SJSA1 (cell line): Measurements from ENCODE around the gene SGK1. TPM values are rescaled to one million over a fixed set of nuclear protein-coding genes. Genes with fewer than 3 reads are reported as not detected.
"Not testable (repeated sequence)": the region's sequence is repeated elsewhere in the genome, so short reads cannot be mapped to it uniquely, and the experiment has no call there.

Experiments
- DNase-seq, 2 experiments: peaks; one replicate each; pipeline ENCODE4 v3.0.0-alpha.2; 2015 to 2020; ENCODE audit warnings: low spot score in 2 of 2, low read depth in 1 of 2
- H3K27ac ChIP-seq: fragments of 250-450 bp; sonication (Bioruptor Pico); 2 replicates; pipeline ENCODE4 v1.5.1; 2020; ENCODE audit warnings: mild to moderate bottlenecking, moderate library complexity
- H3K27me3 ChIP-seq: fragments of 250-450 bp; sonication (Bioruptor Pico); replicated peaks from 2 replicates; pipeline ENCODE4 v1.5.1; 2020; ENCODE audit warnings: mild to moderate bottlenecking, moderate library complexity
- H3K36me3 ChIP-seq: fragments of 250-450 bp; sonication (Bioruptor Pico); 2 replicates; pipeline ENCODE4 v1.5.1; 2020; ENCODE audit warnings: mild to moderate bottlenecking
- H3K4me1 ChIP-seq: fragments of 250-450 bp; sonication (Bioruptor Pico); replicated peaks from 2 replicates; pipeline ENCODE4 v1.6.1; 2021; ENCODE audit warnings: mild to moderate bottlenecking
- H3K4me3 ChIP-seq: fragments of 250-450 bp; sonication (Bioruptor Pico); 2 replicates; pipeline ENCODE4 v1.5.1; 2020; ENCODE audit warnings: mild to moderate bottlenecking
- H3K9me3 ChIP-seq: fragments of 250-450 bp; sonication (Bioruptor Pico); replicated peaks from 2 replicates; pipeline ENCODE4 v1.5.1; 2020; ENCODE audit warnings: mild to moderate bottlenecking
- total RNA-seq: library from RNA; depleted of rRNA; stranded (reverse); fragments of >200 nt; shearing (Covaris generic); gene quantifications from 2 replicates; pipeline ENCODE4 v1.2.3, GENCODE V29; 2014

The SGK1 gene
- total RNA-seq, 1 experiment from 2014 or later = 53.9 TPM

GRCh38 chr6:134281388-134281787, 36.5 kb downstream of the SGK1 start:
- no peak overlapping the region for H3K27ac ChIP-seq
- no peaks in the 10 kb centered on the region for H3K9me3 ChIP-seq
- no peak overlapping the region for H3K4me3 ChIP-seq
- no peak for DNase-seq
- no peaks in the 10 kb centered on the region for H3K27me3 ChIP-seq
- H3K4me1 ChIP-seq = peaks cover 22% of the 10 kb centered on the region
- H3K36me3 ChIP-seq = no peaks in the 10 kb centered on the region

- H3K27ac ChIP-seq = peak overlapping the region; percentile 69
- H3K4me3 ChIP-seq = no peak overlapping the region
- H3K4me1 ChIP-seq = peaks cover 28% of the 10 kb centered on the region
- H3K27me3 ChIP-seq = no peaks in the 10 kb centered on the region
- no peaks in the 10 kb centered on the region for H3K9me3 ChIP-seq
- DNase-seq = peak in 1 of 2 experiments; percentile 35
- no peaks in the 10 kb centered on the region for H3K36me3 ChIP-seq
Observed at GRCh38 chr6:134278000-134278399, 39.9 kb downstream of the SGK1 start.

- not testable (repeated sequence) for H3K4me3 ChIP-seq, H3K9me3 ChIP-seq, H3K27me3 ChIP-seq, H3K36me3 ChIP-seq
- Histone ChIP-seq H3K4me1 (peaks cover 28% of the 10 kb centered on the region), H3K27ac (peak overlapping the region; percentile 69)
- peak; percentile 56 to 66 for DNase-seq
Observed at GRCh38 chr6:134276891-134277377, 41.0 kb downstream of the SGK1 start.

- Histone ChIP-seq H3K27me3 (no peaks in the 10 kb centered on the region), H3K4me1 (peaks cover 16% of the 10 kb centered on the region), H3K36me3 (no peaks in the 10 kb centered on the region), H3K9me3 (no peaks in the 10 kb centered on the region), H3K4me3 (no peak overlapping the region), H3K27ac (no peak overlapping the region)
- no peak for DNase-seq
Observed at GRCh38 chr6:134272374-134272773, 45.5 kb downstream of the SGK1 start.

GRCh38 chr6:134267917-134268361, 50.0 kb downstream of the SGK1 start:
- DNase-seq = no peak
- H3K4me3 ChIP-seq = no peak overlapping the region
- H3K27me3 ChIP-seq = no peaks in the 10 kb centered on the region
- H3K27ac ChIP-seq = no peak overlapping the region
- no peaks in the 10 kb centered on the region for H3K36me3 ChIP-seq
- no peaks in the 10 kb centered on the region for H3K9me3 ChIP-seq
- no peaks in the 10 kb centered on the region for H3K4me1 ChIP-seq

- Histone ChIP-seq H3K36me3 (no peaks in the 10 kb centered on the region), H3K4me3 (no peak overlapping the region), H3K27me3 (no peaks in the 10 kb centered on the region), H3K27ac (no peak overlapping the region), H3K4me1 (no peaks in the 10 kb centered on the region), H3K9me3 (no peaks in the 10 kb centered on the region)
- DNase-seq = no peak
Observed at GRCh38 chr6:134266776-134267175, 51.1 kb downstream of the SGK1 start.

GRCh38 chr6:134261766-134262165, 56.1 kb downstream of the SGK1 start:
- no peak overlapping the region for H3K27ac ChIP-seq
- H3K36me3 ChIP-seq = no peaks in the 10 kb centered on the region
- H3K9me3 ChIP-seq = no peaks in the 10 kb centered on the region
- H3K4me3 ChIP-seq = no peak overlapping the region
- no peaks in the 10 kb centered on the region for H3K4me1 ChIP-seq
- no peak for DNase-seq
- no peaks in the 10 kb centered on the region for H3K27me3 ChIP-seq

- H3K27me3 ChIP-seq = no peaks in the 10 kb centered on the region
- H3K27ac ChIP-seq = no peak overlapping the region
- H3K36me3 ChIP-seq = no peaks in the 10 kb centered on the region
- no peaks in the 10 kb centered on the region for H3K9me3 ChIP-seq
- no peaks in the 10 kb centered on the region for H3K4me1 ChIP-seq
- no peak for DNase-seq
- no peak overlapping the region for H3K4me3 ChIP-seq
Observed at GRCh38 chr6:134258849-134259306, 59.0 kb downstream of the SGK1 start.

GRCh38 chr6:134257516-134257915, 60.4 kb downstream of the SGK1 start:
- Histone ChIP-seq H3K9me3 (no peaks in the 10 kb centered on the region), H3K4me3 (no peak overlapping the region), H3K27ac (no peak overlapping the region), H3K27me3 (no peaks in the 10 kb centered on the region), H3K36me3 (no peaks in the 10 kb centered on the region), H3K4me1 (no peaks in the 10 kb centered on the region)
- DNase-seq = no peak

GRCh38 chr6:134256862-134257261, 61.0 kb downstream of the SGK1 start:
- Histone ChIP-seq H3K27ac (no peak overlapping the region), H3K9me3 (no peaks in the 10 kb centered on the region), H3K27me3 (no peaks in the 10 kb centered on the region), H3K4me3 (no peak overlapping the region), H3K4me1 (no peaks in the 10 kb centered on the region), H3K36me3 (no peaks in the 10 kb centered on the region)
- no peak for DNase-seq

GRCh38 chr6:134255280-134255679, 62.6 kb downstream of the SGK1 start:
- DNase-seq, H3K36me3 ChIP-seq, H3K4me1 ChIP-seq, H3K9me3 ChIP-seq, H3K27ac ChIP-seq, H3K4me3 ChIP-seq, H3K27me3 ChIP-seq: not testable (repeated sequence)

- DNase-seq = no peak
- H3K4me1 ChIP-seq = peaks cover 11% of the 10 kb centered on the region
- no peaks in the 10 kb centered on the region for H3K9me3 ChIP-seq
- no peak overlapping the region for H3K4me3 ChIP-seq
- no peaks in the 10 kb centered on the region for H3K36me3 ChIP-seq
- H3K27ac ChIP-seq = no peak overlapping the region
- no peaks in the 10 kb centered on the region for H3K27me3 ChIP-seq
Observed at GRCh38 chr6:134254118-134254517, 63.8 kb downstream of the SGK1 start.

GRCh38 chr6:134253681-134254080, 64.2 kb downstream of the SGK1 start:
- no peaks in the 10 kb centered on the region for H3K36me3 ChIP-seq
- H3K4me3 ChIP-seq = no peak overlapping the region
- DNase-seq = no peak
- H3K4me1 ChIP-seq = peaks cover 11% of the 10 kb centered on the region
- H3K27ac ChIP-seq = no peak overlapping the region
- no peaks in the 10 kb centered on the region for H3K9me3 ChIP-seq
- H3K27me3 ChIP-seq = no peaks in the 10 kb centered on the region

- no peak for DNase-seq
- no peaks in the 10 kb centered on the region for H3K9me3 ChIP-seq
Observed at GRCh38 chr6:134251320-134251719, 66.6 kb downstream of the SGK1 start.

GRCh38 chr6:134250776-134251175, 67.1 kb downstream of the SGK1 start:
- Histone ChIP-seq H3K4me3 (no peak overlapping the region), H3K4me1 (peaks cover 11% of the 10 kb centered on the region), H3K27ac (no peak overlapping the region), H3K27me3 (no peaks in the 10 kb centered on the region), H3K9me3 (no peaks in the 10 kb centered on the region), H3K36me3 (no peaks in the 10 kb centered on the region)
- DNase-seq = no peak

More at GRCh38 chr6:134251320-134251719, 66.6 kb downstream of the SGK1 start:
- Histone ChIP-seq H3K36me3 (no peaks in the 10 kb centered on the region), H3K27ac (no peak overlapping the region), H3K27me3 (no peaks in the 10 kb centered on the region), H3K4me3 (no peak overlapping the region), H3K4me1 (peaks cover 11% of the 10 kb centered on the region)
